Left lung (tissue), 10 donors: Measurements from ENCODE around the gene MTX1. TPM values are rescaled to one million over a fixed set of nuclear protein-coding genes. Genes with fewer than 3 reads are reported as not detected.

Experiments used
- ATAC-seq: fragments of 200-7000 bp; cut with Tn5 transposase; one replicate; pipeline ENCODE4 v1.9.1; 2020; ENCODE audit warnings: moderate library complexity
- DNase-seq, 4 donors: peaks; one replicate each; pipeline ENCODE4 v3.0.0-alpha.2; 2013 to 2020
- H3K27ac ChIP-seq, 2 donors: fragments of 200-600 bp; sonication (generic) in 1 of 2; one replicate each; pipeline versions ENCODE4 v1.5.0 to v1.8.0; 2020 to 2021
- H3K27me3 ChIP-seq, 2 donors: fragments of 200-600 bp; sonication (generic) in 1 of 2; one replicate each; pipeline versions ENCODE4 v1.5.0 to v1.8.0; 2020 to 2021
- H3K36me3 ChIP-seq, 2 donors: fragments of 200-600 bp; sonication (generic) in 1 of 2; one replicate each; pipeline versions ENCODE4 v1.5.0 to v1.8.0; 2020 to 2021
- H3K4me1 ChIP-seq, 2 donors: fragments of 200-600 bp; one replicate each; pipeline ENCODE4 v1.8.0; 2021
- H3K4me3 ChIP-seq, 2 donors: fragments of 200-600 bp; sonication (generic) in 1 of 2; one replicate each; pipeline versions ENCODE4 v1.5.0 to v1.8.0; 2020 to 2021; ENCODE audit warnings: mild to moderate bottlenecking in 1 of 2
- H3K9me3 ChIP-seq, 2 donors: fragments of 200-600 bp; sonication (generic) in 1 of 2; one replicate each; pipeline versions ENCODE4 v1.5.0 to v1.8.0; 2020 to 2021
- intact Hi-C, 2 donors: fragments of 100-400 bp; cut with DNase I; formaldehyde crosslinking; loops; one replicate each; pipeline versions ENCODE4 v1.11.2 to v1.14.2; 2022
- polyA plus RNA-seq, 6 donors: library from polyadenylated mRNA; unstranded; fragments of 120-200 nt; gene quantifications; one replicate each; pipeline ENCODE4 v1.2.1, GENCODE V29; 2013; ENCODE audit not compliant: insufficient read length in 6 of 6
- total RNA-seq, 2 donors: library from RNA; stranded (reverse); fragmentation: NEBNext Ultra II Directional; extraction: Animal tissue kit (Norgen Biotek cat#: 25700); gene quantifications; one replicate each; pipeline ENCODE4 v1.2.1, GENCODE V29; 2021
- TF ChIP-seq, protein P1 (sequence below), 2 donors: fragments of 200-600 bp; sonication (generic) in 1 of 2; IDR thresholded peaks; one replicate each; pipeline versions ENCODE4 v1.5.0 to v1.8.0; 2021; ENCODE audit warnings: antibody characterized with exemption in 2 of 2
- donor health status: DM: no; HTN: yes; CAD: no.
- donor health status: DM: no; HTN: no; CAD: no.

The MTX1 gene
- total and polyA plus RNA-seq, 8 donors: 28.6 to 45.5 (median 31.1) TPM

DNA sequence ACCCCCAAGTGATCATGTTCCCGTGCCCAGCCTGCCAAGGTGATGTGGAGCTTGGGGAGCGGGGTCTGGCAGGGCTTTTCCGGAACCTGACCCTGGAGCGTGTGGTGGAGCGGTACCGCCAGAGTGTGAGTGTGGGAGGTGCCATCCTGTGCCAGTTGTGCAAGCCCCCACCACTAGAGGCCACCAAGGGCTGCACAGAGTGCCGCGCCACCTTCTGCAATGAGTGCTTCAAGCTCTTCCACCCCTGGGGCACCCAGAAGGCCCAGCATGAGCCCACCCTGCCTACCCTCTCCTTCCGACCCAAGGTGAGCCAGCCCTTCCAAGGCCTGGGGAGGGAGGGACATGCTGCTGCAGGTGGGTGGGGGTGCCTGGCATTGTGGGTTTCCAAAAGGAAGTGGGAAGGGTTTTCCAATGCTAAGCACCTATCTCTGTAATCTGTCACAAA, 32.5 kb upstream of the MTX1 start:
- peaks cover 0 to 2% of the 10 kb centered on the region in 2 donors for H3K36me3 ChIP-seq
- DNase-seq: peak in 1 of 4 donors; percentile 65
- no peak overlapping the region for H3K27ac ChIP-seq
- TF ChIP-seq, protein P1, sequence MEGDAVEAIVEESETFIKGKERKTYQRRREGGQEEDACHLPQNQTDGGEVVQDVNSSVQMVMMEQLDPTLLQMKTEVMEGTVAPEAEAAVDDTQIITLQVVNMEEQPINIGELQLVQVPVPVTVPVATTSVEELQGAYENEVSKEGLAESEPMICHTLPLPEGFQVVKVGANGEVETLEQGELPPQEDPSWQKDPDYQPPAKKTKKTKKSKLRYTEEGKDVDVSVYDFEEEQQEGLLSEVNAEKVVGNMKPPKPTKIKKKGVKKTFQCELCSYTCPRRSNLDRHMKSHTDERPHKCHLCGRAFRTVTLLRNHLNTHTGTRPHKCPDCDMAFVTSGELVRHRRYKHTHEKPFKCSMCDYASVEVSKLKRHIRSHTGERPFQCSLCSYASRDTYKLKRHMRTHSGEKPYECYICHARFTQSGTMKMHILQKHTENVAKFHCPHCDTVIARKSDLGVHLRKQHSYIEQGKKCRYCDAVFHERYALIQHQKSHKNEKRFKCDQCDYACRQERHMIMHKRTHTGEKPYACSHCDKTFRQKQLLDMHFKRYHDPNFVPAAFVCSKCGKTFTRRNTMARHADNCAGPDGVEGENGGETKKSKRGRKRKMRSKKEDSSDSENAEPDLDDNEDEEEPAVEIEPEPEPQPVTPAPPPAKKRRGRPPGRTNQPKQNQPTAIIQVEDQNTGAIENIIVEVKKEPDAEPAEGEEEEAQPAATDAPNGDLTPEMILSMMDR (IDR thresholded peaks at IDR 0.05): no peak
- peaks cover 11 to 63% of the 10 kb centered on the region in 2 donors for H3K4me1 ChIP-seq
- peaks cover 0 to 19% of the 10 kb centered on the region in 2 donors for H3K27me3 ChIP-seq
- no peak for ATAC-seq
- H3K4me3 ChIP-seq: no peak overlapping the region
- intact Hi-C loops: no loop called here
- H3K9me3 ChIP-seq: no peaks in the 10 kb centered on the region

DNA sequence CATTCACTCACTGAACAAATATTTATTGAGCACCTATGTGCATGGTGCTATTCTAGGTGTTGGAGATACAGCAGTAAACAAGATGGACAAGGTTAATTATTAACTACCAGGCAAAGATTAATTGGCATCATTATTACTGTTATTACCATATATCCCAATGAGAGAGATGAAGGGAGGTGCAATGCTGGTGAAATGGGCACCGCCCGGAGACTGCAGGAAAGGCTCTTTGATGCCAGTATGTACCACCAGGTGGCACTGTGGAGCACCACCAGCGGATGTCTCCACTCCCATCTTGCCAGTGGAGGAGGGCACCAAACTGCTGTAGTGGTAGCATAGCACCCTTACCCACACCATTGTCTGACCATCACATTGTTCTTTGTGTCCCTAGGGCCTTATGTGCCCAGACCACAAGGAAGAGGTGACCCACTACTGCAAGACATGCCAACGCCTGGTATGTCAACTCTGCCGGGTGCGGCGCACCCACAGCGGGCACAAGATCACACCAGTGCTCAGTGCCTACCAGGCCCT, 31.9 kb upstream of the MTX1 start:
- Histone ChIP-seq H3K4me1 (peaks cover 11 to 60% of the 10 kb centered on the region in 2 donors), H3K36me3 (no peaks in the 10 kb centered on the region), H3K27ac (peak overlapping the region; percentile 15 to 24), H3K4me3 (no peak overlapping the region), H3K27me3 (peaks cover 0 to 19% of the 10 kb centered on the region in 2 donors), H3K9me3 (no peaks in the 10 kb centered on the region)
- TF ChIP-seq, protein P1 (IDR thresholded peaks at IDR 0.05): peak; percentile 96 to 98
- peak in 3 of 4 donors; percentile 83 to 92 (median 86) for DNase-seq
- peak; percentile 73 for ATAC-seq
- intact Hi-C loops: no loop called here

DNA sequence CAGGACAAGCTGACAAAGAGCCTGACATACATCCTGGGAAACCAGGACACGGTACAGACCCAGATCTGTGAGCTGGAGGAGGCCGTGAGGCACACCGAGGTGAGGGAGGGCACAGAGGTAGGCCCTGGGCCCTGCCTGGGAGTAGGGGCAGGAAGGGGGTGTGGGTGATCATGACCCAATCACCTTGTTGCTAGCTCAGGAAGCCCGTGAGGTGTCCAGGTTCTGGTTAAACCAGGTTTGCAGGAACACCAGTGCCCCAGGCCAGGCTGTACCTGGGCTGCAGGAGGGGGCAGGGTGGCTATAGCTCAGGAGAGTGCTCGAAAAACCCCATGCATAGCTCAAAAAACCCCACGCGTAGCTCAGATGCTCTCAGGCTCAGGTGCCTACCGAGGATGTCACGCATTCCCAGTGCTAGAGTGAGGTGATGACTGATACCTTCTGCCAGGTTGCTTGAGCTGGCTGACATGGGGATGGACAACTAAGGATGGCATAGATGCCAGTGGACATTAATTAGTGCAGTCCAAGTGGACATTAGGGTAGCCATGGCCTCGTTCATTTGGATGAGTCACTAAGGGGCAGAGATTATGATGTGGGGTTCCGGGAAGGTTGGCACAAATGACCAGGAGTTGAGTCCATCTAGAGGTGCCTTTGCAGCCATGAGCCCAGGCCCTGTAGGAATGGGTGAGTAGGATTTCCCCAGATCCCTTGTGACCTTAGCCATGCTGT, 31.1 kb upstream of the MTX1 start:
- peaks cover 0 to 19% of the 10 kb centered on the region in 2 donors for H3K27me3 ChIP-seq
- TF ChIP-seq, protein P1 (IDR thresholded peaks at IDR 0.05): no peak
- no peak overlapping the region for H3K4me3 ChIP-seq
- no peaks in the 10 kb centered on the region for H3K9me3 ChIP-seq
- peak overlapping the region; percentile 15 to 24 for H3K27ac ChIP-seq
- DNase-seq: peak in 1 of 4 donors; percentile 60
- intact Hi-C loops: no loop called here
- ATAC-seq: peak; percentile 37
- peaks cover 7 to 53% of the 10 kb centered on the region in 2 donors for H3K4me1 ChIP-seq
- H3K36me3 ChIP-seq: no peaks in the 10 kb centered on the region

DNA sequence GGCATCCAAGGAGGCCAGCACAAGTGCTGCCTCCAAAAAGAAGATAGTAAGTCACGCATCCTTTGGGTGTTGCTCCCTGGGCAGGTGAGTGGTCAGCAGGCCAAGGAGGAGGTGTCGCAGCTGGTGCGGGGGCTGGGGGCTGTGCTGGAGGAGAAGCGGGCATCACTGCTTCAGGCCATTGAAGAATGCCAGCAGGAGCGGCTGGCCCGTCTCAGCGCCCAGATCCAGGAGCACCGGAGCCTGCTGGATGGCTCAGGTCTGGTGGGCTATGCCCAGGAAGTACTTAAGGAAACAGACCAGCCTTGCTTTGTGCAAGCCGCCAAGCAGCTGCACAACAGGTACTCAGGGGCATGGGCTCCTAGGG, 30.6 kb upstream of the MTX1 start:
- Histone ChIP-seq H3K27me3 (peaks cover 0 to 19% of the 10 kb centered on the region in 2 donors), H3K4me1 (peaks cover 5 to 49% of the 10 kb centered on the region in 2 donors), H3K9me3 (no peaks in the 10 kb centered on the region), H3K36me3 (no peaks in the 10 kb centered on the region), H3K4me3 (peak overlapping the region in 1 of 2 donors; percentile 21), H3K27ac (no peak overlapping the region)
- no peak for DNase-seq
- intact Hi-C loops: no loop called here
- TF ChIP-seq, protein P1 (IDR thresholded peaks at IDR 0.05): no peak
- no peak for ATAC-seq

DNA sequence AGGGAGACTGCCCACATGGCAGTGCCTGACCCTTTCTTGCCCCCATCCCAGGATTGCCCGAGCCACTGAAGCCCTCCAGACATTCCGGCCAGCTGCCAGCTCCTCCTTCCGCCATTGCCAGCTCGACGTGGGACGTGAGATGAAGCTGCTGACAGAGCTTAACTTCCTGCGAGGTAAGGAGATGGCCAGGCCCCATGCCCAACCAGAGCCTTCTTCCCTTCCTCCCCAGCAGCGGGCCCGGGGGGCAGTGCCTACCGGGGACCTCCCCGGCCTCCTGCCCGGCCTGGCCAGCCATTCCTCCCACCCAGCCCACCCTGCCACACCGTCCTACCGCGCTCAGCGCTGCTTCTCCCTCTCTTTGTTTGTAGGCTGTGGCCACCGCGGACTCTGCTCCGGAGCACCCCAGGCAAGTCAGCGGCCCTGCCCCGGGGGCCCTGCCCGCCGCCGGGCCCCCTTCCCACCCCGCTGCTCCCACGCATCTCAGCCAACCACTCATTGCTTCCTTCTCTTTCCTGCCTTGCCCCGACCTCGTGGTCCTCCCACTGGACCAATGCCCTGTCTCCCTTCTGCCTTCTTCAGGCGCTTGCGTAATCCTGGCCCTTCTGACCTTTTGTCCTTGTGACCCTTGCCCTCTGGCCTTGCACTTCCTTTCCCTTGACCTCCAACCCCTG, 29.9 kb upstream of the MTX1 start:
- intact Hi-C loops: no loop called here
- no peak for ATAC-seq

More for the DNA sequence above, 29.9 kb upstream of the MTX1 start:
- DNase-seq: peak in 1 of 4 donors; percentile 74
- Histone ChIP-seq H3K9me3 (no peaks in the 10 kb centered on the region), H3K27me3 (peaks cover 0 to 19% of the 10 kb centered on the region in 2 donors), H3K4me1 (peaks cover 5 to 45% of the 10 kb centered on the region in 2 donors), H3K4me3 (peak overlapping the region in 1 of 2 donors; percentile 21), H3K27ac (no peak overlapping the region), H3K36me3 (no peaks in the 10 kb centered on the region)
- TF ChIP-seq, protein P1 (IDR thresholded peaks at IDR 0.05): no peak
